ENCODE data around the gene MARCHF9.

Gene MARCHF9

GRCh38 chr12:57751788-57752667 lies 2.9 kb upstream of the MARCHF9 start, which contains the start of gene CDK4:
Gene CDK4 (minus strand): TSS chr12:57752310. CDS start chr12:57751717, 593 bp downstream.
- in situ Hi-C loops (cut with MboI; ENCODE audit: low sequenced_read_pairs), result no loop called here

- in situ Hi-C loops (cut with MboI; ENCODE audit: low sequenced_read_pairs), result no loop called here
Observed at GRCh38 chr12:57752668-57753000, 2.3 kb upstream of the MARCHF9 start.

GRCh38 chr12:57753756-57754337 lies 1.1 kb upstream of the MARCHF9 start:
- in situ Hi-C loops (cut with MboI; ENCODE audit: low sequenced_read_pairs), result no loop called here

GRCh38 chr12:57755194-57755453 lies 221 bp downstream of the MARCHF9 start:
- in situ Hi-C loops (cut with MboI; ENCODE audit: low sequenced_read_pairs), result no loop called here

- in situ Hi-C loops (cut with MboI; ENCODE audit: low sequenced_read_pairs), result no loop called here
Observed at GRCh38 chr12:57755454-57756372, 810 bp downstream of the MARCHF9 start.

GRCh38 chr12:57756406-57757341 lies 1.8 kb downstream of the MARCHF9 start:
- in situ Hi-C loops (cut with MboI; ENCODE audit: low sequenced_read_pairs), result no loop called here

- in situ Hi-C loops (cut with MboI; ENCODE audit: low sequenced_read_pairs), result no loop called here
Observed at GRCh38 chr12:57757771-57758170, 2.9 kb downstream of the MARCHF9 start.

GRCh38 chr12:57758552-57759359 lies 3.9 kb downstream of the MARCHF9 start:
- in situ Hi-C loops (cut with MboI; ENCODE audit: low sequenced_read_pairs), result no loop called here

GRCh38 chr12:57759360-57759980 lies 4.6 kb downstream of the MARCHF9 start:
- in situ Hi-C loops (cut with MboI; ENCODE audit: low sequenced_read_pairs), result no loop called here

GRCh38 chr12:57760347-57760982 lies 5.6 kb downstream of the MARCHF9 start:
- in situ Hi-C loops (cut with MboI; ENCODE audit: low sequenced_read_pairs), result no loop called here

- in situ Hi-C loops (cut with MboI; ENCODE audit: low sequenced_read_pairs), result no loop called here
Observed at GRCh38 chr12:57761391-57761998, 6.6 kb downstream of the MARCHF9 start.

GRCh38 chr12:57762463-57762862 lies 7.6 kb downstream of the MARCHF9 start:
- in situ Hi-C loops (cut with MboI; ENCODE audit: low sequenced_read_pairs), result no loop called here

- in situ Hi-C loops (cut with MboI; ENCODE audit: low sequenced_read_pairs), result no loop called here
Observed at GRCh38 chr12:57763881-57764661, 9.2 kb downstream of the MARCHF9 start.

GRCh38 chr12:57764662-57765002 lies 9.7 kb downstream of the MARCHF9 start:
- in situ Hi-C loops (cut with MboI; ENCODE audit: low sequenced_read_pairs), result no loop called here

- in situ Hi-C loops (cut with MboI; ENCODE audit: low sequenced_read_pairs), result no loop called here
Observed at GRCh38 chr12:57765003-57765697, 10.2 kb downstream of the MARCHF9 start.

- in situ Hi-C loops (cut with MboI; ENCODE audit: low sequenced_read_pairs), result no loop called here
Observed at GRCh38 chr12:57765698-57766463, 11.0 kb downstream of the MARCHF9 start.
